NCI-H1694 (cell line): Measurements from ENCODE around the gene ABCA12.
A peak's percentile ranks its signal among the peaks of the same experiment; 100 is the strongest.

Experiments
- DNase-seq: peaks from one replicate; lab custom pipeline; 2025; lab: John Stamatoyannopoulos, UW

ABCA12 gene

DNA sequence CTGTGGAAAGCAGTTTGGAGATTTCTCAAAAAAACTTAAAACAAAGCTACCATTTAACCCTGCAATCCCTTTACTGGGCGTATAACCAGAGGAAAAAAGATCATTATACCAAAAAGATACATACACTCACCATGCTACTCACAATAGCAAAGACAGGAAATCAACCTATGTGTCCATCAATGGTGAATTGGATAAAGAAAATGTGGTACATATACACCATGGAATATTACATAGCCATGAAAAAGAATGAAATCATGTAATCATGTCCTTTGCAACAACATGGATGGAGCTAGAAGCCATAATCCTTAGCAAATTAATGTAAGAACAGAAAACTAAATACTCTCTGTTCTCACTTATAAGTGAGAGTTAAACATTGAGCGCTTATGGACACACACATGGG lies 18.6 kb downstream of the ABCA12 start:
- no peak for DNase-seq

DNA sequence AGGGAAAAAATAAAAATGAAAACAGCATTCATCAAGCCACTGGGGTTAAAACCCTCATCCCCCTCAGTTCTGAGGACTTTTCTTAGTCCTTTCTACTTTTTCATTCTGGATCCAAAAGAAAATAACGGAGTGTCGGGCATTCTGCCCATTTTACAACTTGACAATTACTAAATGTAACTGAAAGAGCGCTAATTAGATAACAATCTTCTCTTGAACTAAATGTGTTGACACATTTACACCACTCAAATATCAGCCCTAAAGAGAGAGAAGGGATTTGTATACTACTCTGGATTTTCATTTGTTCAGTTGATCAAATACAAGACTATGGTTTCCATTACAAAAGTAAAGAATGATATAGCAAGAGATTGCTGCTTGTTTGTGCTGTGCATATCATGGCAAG lies 27.5 kb downstream of the ABCA12 start:
- no peak for DNase-seq

DNA sequence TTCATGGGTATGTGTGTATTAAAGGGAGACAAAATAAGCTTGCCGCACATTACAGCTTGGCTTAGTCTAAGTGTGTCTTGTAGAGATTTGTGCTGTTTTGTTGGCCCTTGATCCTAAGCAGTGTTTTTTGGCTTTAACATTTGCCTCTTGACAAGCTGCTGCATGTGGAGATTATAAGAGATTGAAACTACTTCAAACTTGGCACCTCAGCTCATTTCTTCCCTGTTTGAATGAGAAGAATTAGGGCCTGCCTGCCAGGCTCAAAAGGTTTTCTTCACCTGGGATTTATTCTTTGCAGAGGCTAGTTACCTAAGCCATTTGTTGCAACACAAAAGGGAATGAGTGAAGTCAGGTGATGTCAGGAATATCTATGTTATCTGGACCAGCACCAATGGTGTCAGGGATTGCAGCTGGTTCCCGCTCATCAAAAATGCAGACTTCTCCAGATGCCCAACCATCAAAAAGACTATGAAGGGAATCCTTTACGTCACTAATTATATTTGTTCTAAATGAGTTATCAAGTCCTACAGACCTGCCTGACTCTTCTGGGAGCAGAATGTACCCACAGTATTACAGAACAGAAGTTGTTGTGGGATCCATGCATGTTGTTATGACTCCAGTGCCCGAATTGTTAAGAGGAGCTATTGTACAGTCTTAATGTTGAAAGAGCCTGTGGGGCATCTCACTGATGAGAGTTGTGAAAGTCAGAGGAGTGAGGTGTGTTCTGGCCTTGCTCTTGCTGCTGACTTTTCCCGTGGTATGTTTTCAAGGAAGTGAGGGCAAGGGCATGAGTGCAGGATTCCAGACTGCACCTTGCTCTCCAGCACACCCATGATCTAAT lies 31.0 kb downstream of the ABCA12 start:
- DNase-seq = no peak

DNA sequence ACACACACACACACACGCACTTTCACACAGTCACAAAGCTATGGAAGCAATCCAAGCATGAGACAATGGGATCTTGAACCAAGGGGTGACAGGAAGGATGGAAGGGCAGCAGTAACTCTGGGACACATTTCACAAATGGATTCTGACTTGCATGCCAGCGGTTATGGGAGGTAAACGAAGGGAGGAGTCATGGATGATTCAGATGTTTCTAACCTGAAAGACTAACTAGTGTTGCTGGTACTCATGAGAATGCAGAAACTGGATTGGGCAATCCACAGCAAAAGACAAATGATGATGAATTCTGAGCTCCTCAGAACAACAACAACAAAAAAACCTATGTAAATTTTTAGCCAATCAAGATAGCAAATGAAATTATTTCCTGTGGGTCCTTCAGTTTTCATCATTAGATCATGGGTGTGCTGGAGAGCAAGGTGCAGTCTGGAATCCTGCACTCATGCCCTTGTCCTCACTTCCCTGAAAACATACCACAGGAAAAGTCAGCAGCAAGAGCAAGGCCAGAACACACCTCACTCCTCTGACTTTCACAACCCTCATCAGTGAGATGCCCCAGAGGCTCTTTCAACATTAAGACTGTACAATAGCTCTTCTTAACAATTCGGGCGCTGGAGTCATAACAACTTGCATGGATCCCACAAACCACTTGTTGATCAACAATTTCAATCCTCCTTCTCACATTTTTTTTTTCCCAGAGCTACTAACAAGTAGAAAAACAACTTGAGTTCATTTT lies 32.6 kb downstream of the ABCA12 start:
- DNase-seq = no peak

DNA sequence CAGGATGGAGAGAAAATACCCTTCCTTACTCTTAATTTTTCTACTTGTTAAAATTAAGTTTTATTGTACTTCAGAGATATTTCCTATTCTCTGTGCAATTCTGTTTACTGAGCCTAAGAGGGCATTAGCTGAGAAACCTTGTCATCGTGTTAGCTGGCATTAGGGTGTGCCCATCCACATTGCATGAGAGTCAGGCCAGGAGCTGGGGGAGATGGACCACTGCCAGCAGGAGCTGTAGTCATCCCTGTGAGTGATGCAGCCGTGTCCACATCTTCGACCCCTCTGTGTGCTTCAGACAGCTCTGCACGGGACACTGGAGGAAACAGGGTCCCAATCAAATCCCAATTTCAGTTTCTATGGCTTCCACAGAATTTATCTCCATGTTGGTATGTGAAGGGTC lies 34.2 kb downstream of the ABCA12 start:
- no peak for DNase-seq

DNA sequence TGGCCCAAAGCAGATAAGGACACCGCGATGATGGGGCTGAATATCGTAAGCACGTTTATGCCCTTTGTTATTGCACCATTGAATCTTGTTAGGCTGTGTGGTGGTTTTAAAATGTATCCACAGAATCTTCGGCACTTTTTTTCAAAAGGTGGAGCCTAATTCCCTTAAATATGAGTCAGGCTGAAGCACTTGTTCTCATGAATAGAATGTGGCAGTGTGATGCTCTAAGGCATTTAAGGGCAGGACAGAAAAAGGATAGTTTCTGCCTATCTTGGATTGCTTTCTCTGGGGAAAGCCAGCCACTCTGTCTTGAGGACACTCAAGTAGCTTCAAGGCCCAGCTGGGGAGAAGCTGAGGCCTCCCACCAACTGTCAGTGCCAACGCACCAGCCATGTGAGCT lies 39.6 kb downstream of the ABCA12 start:
- no peak for DNase-seq

DNA sequence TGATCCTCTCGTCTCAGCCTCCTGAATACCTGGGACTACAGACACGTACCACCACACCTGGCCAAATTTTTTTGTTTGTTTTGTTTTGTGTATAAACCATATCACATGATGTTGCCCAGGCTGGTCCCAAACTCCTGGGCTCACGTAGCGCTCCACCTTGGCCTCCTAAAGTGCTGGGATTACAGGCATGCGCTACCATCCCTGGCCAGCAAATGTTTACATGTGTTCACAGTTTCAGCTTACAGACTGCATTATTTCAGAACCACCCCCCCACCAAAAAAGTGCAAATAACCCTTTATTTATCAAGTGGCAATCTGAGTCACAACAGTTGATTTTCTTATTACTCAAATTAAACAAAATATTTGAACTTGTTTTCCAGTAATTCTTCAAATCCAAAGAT lies 54.3 kb downstream of the ABCA12 start:
- no peak for DNase-seq

DNA sequence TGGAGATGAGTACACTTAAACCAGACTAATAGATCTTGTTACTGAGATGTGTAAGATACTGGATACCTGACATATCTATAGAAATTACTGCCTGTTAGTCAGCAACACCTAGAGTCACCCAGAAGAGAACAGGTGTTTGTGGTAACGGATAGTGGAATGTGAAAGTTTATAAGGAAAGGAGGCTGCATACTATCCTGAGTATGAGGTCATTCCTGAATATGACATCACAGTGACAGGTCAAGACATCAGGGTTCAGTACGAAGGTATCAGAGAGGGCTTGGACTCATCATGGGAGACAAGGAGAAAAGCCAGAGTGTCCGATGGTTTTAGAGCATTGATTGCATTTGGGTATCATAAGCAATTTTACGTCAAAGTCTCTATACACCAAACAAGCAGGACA lies 55.3 kb downstream of the ABCA12 start:
- DNase-seq = no peak

DNA sequence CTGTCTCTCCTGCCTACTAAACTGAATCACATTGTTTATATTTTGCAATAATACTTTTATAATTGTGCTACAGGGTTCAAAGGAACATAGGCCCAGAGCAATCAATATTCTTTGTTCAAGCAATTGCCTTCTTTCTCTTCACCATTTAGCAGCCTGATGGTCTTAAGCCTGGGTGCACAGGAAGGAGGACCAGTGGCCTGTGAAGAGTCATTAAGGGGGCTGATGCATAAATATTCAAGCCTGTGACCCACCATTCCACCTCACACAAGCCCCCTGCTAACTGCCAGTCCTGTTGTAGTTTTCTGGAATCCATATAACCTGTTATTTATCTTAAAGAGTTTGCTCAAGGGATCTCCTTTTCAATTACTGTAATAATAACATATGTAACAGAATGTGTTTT lies 56.0 kb downstream of the ABCA12 start:
- no peak for DNase-seq

DNA sequence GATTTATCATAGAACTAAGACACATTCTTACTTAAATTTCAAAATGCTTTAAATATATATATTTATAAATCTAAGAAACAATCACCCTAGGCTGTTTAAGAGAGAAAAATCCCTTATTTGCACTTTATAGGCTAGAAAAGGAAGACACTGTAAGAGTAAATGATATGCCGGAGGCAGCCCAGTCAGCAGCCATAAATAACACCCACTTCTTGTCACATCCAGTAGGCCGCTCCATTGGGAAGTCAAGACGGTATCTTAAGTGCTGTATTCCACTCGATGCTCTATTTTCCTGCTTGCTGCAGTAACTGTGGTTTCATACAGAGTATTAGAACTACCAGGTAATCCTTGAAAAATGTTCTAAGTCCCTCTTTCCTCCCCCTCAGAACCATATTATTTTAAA lies 57.9 kb downstream of the ABCA12 start:
- DNase-seq = no peak

DNA sequence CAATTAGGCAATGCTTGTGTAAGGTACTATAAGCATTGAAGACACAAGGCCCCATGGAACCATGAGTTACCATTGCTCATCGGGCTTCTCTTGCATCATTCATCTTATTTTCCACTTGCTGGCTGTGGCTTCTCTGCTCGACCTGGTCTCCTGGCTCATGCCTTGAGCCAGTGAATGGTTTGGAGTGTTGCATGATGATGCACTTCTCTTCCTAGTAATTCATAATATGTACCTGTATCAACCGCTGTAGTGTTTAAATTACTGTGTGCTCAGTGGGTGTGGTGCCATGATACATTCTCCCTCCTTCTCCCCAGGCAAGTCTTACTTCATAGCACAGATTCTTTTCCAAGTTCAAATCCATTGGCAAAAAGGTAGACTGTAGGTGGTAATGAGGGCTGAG lies 66.8 kb downstream of the ABCA12 start:
- DNase-seq = no peak

DNA sequence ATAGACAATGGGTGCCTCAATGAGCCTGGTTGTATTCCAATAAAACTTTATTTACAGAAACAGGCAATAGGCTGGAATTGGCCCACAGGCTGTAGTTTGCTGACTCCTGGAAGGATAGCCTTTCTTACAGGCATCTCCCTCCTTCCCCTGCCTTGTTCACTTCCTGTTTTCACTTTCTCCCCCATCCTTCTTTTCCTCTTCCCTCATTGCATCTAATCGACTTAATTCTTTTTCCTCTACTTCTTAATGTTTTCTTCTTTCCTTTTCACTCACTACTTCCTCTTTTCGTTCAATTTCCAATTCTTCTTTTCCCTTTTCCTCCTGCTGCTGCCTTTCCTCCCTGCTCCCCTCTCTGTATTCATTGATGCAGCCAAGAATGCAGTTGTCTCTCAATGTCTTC lies 70.0 kb downstream of the ABCA12 start:
- no peak for DNase-seq

DNA sequence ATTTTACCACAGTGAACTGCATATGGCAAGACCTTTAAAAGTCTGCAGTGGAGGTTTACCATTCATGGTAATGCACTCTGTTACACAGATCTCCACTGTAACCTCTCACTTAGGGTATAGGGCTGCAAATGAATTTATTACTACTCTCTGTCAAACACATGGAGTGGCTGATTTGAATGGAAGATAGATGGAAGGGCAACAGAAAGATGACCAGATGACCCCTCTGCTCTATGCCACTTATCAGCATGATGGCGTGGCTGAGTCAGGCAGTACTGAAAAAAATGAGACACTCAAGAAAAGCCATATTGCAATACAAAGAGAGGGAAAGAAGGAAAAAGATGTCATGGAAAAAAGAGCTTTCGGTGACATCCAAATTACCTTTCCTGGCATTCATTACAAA lies 72.3 kb downstream of the ABCA12 start:
- no peak for DNase-seq

DNA sequence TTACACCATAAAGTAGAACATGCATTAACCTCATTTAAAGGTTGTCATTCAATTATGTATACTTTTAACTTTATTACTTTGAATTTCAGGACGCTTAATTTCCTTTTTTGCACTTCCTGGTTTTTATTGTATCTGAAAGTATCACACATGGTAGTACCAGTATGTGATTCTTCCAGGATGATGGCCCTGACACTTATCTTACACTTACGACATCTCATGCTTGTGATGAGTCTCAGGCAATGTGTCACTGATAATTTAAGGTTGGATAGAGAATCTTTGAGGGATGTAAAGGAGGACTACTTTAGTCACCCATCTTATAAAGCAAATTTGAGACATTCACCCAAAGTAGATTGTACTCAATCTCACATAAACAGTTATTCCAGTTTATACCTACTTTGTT lies 74.9 kb downstream of the ABCA12 start:
- DNase-seq = no peak

DNA sequence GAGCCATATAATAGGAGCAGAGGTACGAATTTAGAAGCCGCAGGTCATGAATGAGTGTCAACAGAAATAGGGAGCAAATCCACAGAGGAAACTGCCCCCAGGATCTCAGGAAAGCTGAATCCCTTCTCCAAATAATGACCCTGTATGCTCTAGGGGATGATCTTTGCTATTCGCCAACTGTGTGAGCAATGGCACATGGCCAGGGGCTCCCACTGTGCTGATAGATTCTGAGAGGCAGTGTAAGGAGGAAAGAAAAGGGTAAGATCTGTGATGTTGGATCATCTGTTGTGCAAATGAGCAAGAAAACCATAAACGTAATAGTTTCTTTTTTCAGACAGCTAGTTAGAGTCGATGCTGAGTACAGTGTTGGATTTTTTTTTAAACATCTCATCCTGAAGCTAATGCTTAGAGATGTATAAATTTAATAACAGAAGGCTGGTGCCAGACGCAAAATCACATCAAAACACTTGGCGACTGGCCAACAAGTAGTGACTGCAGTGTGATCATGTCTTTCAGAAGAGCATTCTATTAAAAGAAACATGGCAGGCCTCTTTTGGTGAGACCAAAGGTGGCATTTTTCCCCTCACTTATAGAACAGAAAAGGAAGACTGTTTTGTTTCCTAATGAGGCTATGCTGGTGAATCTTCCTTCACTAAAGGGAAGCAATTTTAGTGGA lies 77.4 kb downstream of the ABCA12 start:
- DNase-seq = peak; percentile 90

DNA sequence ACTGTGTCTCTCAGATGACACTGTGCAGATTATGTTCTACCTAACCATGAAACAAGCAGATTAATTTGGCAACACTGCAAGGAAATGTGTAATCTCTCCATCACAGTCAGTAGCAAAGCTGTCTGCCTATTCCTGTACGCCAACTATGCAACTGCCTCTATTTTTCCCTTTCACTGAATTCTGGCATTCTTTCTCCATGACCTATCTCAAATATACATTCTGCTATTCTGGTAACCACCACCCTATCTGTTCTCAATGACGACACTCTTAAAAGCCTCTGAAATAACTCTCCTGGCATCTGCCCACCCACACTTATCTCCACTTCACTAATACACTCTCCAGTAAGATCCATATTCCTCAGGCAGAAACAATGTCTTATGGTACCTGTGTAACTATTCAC lies 78.7 kb downstream of the ABCA12 start:
- peak; percentile 66 for DNase-seq

DNA sequence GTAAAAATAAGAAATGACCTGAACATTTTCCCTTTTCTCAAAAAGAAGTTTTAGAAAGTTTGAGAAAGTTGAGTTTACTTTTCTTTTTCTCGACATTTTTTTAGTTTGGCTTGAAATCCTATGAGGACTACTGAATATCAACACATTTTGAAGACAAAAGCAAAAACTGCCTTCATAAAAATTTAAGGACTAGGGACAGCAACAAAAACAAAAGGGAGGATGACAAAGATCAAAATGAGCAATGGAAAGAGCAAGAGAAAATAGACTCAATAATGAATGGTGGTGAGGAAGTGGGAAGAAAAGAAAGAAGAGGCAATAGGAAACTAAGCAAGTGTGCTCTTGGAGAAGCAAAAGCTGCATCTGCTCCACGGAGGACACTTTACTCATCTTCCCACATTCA lies 82.5 kb downstream of the ABCA12 start:
- no peak for DNase-seq

DNA sequence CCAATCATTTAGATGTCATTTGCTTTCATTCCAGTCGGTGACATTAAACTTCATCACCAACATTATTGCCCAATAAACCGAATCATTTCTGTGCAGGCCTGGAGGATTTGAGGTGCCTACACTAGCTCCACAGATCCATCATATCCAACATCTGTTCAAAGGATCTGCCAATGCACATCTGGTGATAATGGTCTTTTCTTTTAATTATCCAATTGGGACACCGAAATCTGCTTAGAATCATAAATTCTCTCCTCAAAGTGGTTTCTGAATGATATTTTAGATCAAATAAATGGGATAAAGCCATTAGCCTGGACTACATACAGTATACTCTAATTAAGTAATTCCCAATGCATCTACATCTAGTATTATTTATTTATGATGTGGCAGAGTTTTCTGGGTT lies 85.6 kb downstream of the ABCA12 start:
- DNase-seq = no peak

DNA sequence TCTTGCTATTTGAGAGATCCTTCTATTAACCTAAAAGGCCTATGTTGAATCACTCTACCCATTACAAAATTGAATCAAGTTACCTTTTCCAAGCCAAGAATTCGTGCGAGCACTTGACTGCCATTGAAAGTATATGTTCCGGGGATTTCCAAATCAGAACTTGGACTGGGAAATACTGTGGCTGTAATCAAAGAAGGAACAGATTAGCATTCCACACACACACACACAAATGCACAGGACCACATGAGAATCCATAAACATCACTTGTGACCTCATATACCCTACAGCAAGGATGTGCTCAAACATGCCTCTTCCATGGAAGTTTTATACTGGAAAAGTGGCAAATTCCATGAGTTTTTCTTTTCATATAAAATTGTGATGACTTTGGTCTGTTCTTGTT lies 86.0 kb downstream of the ABCA12 start:
- no peak for DNase-seq

DNA sequence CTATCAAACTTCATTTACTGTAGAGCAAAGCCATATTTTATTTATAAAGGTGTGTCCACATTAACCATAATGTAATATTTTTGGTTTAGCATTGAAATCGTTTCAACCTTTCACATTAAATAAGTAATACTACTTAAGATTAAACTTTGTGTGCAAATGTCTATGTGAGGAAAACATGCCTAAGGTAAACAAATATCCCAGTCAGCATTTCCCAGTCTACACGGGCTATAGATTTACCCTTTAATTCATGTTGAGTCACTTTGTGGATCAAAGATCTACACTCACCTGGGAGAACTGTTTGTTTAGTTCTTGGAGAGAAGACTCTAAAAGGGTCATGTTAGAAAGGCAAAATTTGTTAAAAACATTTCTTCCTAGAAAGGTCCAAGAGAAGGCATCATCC lies 89.1 kb downstream of the ABCA12 start:
- DNase-seq = no peak

DNA sequence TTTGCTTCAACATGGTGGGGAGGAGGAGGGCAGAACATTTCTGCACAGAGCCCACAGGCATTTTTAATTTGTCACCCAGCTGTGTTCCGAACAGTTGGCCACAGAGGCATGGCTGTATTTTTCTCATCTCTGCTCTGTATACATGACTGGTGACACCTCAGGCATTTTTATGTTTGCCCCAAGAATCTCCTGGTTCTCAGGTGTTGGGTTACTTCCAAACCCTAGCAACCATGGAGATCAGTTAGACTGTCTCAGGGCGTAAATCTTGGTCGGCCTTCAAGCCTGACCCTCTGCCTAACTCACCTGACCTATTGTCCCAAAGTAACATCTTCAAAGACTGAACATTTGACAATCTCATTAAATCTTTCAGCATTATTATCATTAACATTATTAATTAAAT lies 100.0 kb downstream of the ABCA12 start:
- DNase-seq = no peak

DNA sequence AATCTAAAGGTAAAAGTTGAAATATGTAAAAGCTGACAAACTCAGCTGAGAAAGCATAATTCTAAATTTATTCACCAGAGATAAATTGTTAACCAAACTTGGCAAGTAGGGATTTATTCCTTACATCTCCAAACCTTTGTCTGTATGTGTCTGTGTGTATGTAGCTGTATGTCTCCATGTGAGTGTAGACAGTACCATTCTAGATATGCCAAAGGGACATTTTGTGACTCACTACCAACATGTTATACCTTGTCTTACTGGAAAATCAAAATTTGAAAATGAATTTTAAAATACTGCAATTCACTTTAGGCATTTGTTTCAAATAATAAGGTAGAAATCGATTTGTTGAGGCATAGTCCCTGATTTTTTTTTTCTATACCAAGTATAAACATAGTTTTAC lies 102.1 kb downstream of the ABCA12 start:
- no peak for DNase-seq

DNA sequence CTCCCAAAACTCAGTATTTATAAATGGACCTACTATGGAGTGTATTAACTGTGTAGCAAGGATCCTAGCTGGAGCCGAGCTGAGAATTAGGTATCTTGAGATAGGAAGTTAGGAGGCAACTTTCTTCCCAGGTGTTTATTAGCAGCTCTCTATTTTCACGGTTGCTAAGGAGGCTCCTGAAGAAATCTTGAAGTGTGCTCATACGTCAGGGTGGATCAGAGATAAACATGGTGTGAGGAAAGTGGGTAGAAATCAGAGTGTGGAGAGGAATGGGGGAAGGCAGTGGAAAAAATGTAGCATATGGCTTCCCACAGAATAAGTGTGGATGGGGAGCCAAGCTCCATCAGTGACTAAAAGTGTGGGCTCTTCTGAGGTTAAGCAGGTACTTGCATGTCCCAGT lies 104.3 kb downstream of the ABCA12 start:
- no peak for DNase-seq
